Colon (tissue), 2 donors: Measurements from ENCODE around the gene CIART.
A peak's percentile ranks its signal among the peaks of the same experiment; 100 is the strongest.
"Not testable (repeated sequence)": the region's sequence is repeated elsewhere in the genome, so short reads cannot be mapped to it uniquely, and the experiment has no call there.

Experiments used
- FAIRE-seq: peaks from 2 replicates; lab custom pipeline; 2012; peaks lifted over from hg19 to GRCh38; lab: Jason Lieb, UNC
- donor health status: control.
- donor health status: control.

Gene CIART, protein sequence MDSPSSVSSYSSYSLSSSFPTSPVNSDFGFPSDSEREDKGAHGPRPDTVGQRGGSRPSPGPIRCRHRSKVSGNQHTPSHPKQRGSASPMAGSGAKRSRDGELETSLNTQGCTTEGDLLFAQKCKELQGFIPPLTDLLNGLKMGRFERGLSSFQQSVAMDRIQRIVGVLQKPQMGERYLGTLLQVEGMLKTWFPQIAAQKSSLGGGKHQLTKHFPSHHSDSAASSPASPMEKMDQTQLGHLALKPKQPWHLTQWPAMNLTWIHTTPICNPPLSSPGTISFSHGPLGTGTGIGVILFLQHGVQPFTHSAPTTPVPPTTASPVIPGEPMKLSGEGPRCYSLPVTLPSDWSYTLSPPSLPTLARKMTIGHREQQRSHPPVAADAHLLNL

DNA sequence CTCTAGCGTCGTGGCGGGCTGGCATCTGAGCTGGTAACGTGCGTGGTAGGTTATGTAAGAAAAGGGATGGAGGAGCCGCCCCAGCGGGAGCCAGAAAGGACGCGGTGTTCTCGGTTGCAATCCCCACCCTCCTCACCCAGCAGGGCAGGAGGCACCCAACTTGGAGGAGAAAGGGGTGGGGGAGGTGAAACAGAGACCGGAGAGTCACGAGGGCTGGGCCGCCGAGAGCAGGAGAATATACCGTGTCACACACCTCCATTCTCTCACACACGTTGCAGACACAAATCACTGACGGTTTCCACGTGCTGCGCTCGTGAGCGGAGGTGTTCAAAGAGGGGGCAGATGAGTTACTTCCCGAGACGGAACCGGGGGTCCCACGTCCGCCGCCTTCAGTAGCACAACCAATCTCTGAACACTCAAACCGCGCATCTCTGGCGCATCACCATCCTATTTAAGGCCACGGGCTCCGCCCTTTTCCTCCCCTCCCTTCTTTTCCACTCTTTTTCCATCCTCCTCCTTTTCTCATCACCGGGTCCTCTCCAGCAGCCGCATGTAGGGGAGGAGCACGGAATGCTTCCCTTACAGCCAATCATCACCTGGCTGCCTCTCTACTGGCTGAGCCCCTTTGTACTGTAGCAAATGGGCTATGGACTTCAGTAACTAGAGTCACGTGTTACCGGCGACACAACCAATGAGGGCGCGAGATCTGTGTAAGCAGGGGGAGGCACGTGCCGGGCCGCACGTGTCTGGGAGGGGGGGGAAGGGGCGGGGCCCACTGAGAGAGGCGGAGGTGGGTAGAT, at the start of gene CIART:
TSS of gene CIART (plus strand) at position 797 of the 800 bp plus-strand sequence. CDS start 714 bp downstream, outside the sequence.
- no peak for FAIRE-seq

DNA sequence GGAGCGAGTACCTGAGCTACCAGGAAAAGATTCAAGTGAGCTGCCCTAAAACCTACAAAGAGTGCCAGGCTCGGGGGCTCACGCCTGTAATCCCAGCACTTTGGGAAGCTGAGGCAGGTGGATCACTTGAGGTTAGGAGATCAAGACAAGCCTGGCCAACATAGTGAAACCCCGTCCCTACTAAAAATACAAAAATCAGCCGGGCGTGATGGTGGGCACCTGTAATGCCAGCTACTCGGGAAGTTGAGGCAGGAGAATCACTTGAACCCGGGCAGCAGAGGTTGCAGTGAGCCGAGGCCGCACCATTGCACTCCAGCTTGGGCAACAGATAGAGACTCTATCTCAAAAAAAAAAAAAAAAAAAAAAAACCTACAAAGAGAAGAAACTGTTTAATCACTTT, 49.4 kb upstream of the CIART start:
- not testable (repeated sequence) for FAIRE-seq

DNA sequence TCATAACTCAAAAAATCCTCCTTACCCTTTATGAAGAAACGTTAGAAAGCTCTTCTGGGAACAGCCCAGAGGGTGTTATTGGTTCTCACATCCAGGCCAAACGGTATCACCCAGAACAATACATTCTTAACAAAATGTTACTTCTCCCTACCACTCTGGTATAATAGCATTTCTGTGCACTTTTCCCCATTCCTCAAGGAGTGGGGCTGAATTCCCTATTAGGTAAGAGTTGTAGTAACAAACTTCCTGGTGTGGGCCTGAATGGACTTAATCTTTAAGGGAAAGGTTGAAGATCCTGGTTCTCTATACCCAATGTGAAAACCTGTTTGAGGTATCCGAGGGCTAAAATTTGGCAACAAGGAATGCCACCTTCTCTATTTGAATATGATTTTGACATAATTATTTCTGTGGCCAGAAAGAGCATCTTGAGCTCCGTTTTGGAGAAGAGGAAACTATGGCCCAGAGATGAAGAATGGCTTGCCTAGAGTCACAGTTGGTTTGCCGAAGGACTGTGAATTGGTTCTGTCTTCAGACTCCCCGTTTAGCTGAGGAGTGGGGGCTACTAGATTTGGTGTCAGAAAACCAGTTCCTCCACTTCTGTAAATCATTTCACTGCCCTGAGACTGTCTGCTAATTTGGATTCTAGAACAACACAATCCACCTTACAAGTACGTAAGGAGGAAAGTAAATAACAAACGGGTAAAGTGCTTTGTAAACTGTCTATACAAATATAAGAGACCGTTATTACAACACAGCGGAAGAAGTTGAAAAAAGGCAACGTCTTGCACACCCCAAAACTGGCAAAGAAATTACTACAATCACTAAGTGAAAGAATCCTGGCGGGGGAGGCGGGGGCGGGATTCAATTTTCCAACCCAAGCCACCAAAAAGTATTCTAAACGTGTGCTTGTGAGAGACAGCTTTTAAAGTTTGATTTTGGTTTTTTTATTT, 48.7 kb upstream of the CIART start:
- FAIRE-seq = no peak

DNA sequence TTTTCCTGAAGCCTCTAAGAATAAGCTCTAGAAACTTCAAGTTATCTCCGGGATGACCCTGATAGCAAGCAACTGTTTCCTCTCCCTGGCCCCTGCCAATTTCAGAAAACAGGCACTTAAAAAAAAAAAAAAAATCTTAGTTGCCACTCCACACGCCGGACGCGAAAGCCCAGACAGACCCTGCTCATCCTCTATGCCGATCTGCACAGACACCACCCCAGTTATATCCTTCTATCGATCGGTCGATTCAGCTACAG, 48.1 kb upstream of the CIART start:
- no peak for FAIRE-seq

DNA sequence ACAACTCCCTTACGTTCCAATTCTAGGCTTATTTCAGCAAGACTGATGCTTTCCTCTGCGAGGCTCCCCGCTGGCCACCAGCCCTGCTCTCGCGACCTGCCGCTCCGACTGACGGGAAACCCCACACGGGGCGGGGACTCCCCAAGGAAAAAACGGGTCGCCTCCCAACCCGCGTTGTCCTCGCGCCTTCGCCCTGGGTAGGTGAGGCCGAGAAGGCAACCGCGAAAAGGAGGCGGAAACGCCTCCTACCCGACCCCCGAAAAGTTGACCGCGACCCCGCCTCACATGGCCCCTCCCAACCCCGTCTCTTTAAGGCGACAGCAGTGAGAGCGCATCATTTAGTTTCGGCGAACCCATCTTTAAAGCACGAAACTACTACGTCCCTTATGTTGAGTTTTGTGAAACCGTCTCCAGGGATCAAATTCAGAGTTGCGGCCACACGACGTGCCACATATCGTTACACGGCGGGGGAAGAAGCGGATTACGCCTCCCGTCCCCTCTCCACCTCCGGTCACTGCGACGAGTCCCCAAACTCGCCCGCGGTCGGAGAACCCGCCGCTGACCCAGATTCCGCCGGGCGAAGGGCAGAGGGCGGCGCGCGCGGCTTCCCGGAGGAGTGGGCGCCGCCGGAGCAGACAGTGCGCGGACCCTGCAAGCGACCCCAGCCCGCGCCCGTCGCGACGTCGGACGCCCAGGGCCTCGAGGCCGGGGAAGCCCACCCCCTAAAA, 47.6 kb upstream of the CIART start:
- FAIRE-seq = no peak

DNA sequence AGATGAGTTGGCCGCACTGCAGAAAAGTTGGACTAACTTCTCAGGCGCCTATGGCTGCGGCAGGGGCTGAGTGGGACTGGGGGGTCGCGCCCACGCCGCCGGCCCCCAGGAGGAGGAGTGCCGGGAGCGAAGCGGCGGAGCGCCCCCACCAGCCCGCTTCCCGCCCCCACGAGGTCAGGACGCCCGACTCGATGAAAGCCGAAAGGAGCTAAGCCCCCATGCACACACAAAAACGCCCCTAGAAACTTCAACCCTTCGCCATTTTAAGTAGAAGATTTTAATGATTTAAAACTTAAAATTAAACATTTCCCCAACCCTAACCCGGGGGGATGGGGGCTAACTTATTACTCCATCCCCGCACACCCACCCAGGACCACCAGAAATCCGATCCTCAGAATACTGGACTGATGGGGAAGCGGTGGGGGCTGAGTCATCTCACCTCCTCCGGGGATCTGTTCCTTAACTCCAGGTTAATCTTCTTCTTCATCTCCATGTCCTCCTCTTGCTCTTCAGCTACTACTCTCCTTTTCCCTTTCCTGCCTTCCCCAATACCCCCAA, 47.0 kb upstream of the CIART start:
- no peak for FAIRE-seq

DNA sequence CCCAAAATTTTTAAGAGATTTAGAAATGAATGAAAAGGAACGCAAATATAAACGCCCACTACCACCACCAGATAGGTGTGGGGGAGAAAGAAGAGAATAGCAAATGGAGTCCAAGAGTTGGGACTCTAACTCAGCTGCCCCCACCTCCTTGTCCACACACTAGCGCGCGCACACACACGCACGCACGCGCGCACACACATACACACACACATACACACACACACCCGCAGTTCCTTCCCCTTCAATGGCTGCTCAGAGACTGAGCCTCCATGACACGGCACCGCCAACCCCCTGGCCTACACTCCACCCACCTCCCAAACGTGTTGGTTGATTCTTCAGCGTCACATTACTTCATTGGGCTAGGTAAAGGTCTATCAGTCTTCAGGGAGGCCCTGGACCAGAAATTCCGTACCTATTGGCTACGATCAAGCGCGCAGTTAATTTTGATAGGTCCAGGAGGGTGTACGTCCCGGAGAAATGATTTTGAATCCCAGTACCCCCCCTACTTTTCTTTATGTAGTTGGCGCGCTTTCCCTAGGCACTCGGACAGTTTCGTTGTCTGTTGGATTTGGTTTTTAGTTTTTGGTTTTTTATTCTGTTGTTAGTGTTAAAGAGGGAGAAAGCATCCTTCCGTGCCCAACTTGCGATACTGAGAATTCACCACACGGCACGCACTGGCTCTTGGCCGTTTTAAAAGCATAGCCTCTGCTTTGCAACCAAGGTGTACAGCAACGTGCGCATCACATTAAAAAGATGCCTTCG, 46.3 kb upstream of the CIART start, which contains the start of gene ANP32E:
TSS of gene ANP32E (minus strand) at position 261 of the 762 bp plus-strand sequence. CDS start 326 bp downstream, outside the sequence.
- peak; percentile 47 for FAIRE-seq

DNA sequence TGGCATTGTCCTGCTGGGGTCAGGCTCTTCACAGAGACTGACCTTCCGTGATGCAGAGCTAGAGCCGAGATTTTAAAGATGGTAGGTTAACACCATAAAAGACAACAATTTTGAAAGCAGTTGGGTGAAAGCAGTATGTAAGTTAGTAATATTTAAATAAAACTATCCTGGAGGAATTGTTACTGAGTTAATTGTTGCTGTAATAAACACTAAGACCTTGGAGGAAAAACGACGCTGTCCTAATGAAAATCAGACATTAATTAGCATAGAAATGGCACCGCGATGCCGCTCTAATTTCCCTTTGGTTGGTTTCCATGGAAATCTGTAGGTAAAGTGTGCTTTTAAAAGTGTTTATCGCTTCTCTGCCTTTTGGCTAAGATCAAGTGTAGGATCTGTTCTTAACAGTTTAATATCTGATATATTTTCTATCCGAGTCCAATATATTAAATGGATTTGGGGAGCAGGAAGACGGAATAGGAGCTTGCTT, 45.7 kb upstream of the CIART start:
- FAIRE-seq = no peak

DNA sequence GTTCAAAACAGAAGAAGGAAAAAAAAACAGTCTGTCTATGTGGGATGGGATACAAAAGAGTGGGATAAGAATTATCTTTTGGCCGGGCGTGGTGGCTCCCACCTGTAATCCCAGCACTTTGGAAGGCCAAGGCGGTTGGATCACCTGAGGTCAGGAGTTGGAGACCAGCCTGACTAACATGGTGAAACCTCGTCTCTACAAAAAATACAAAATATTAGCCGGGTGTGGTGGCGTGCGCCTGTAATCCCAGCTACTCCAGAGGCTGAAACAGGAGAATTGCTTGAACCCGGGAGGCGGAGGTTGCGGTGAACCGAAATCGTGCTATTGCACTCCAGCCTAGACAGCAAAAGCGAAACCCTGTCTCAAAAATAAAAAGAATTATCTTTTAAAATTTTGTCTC, 45.2 kb upstream of the CIART start:
- not testable (repeated sequence) for FAIRE-seq

DNA sequence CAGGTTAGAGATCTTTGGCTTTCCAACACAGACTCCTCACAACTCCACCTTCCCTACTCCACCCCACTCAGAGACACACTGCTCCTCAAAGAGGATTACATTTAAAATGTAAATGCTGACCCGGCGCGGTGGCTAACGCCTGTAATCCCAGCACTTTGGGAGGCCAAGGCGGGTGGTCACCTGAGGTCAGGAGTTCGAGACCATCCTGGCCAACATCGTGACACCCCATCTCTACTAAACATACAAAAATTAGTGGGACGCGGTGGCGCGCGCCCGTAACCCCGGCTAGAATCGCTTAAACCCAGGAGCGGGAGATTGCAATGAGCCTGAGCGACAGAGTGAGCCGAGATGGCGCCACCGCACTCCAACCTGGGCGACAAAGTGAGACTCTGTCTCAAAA, 44.6 kb upstream of the CIART start:
- FAIRE-seq = no peak

DNA sequence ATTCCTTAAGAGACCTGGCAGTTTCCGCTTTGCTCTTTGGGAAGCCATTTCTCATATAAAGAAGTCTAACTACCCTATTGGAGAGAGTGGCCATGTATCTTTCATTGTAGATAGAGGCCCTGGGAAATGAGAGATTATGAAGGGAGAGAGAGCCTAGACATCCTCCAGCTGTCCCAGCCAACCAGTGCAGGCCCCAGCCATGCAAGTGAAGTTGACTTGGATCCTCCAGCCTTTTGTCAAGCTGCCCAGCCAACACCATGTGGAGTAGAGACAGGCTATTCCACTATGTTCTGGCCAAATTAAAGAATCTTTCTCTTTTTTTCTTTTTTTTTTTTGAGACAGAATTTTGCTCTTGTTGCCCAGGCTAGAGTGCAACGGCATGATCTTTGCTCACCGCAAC, 39.4 kb upstream of the CIART start:
- no peak for FAIRE-seq

DNA sequence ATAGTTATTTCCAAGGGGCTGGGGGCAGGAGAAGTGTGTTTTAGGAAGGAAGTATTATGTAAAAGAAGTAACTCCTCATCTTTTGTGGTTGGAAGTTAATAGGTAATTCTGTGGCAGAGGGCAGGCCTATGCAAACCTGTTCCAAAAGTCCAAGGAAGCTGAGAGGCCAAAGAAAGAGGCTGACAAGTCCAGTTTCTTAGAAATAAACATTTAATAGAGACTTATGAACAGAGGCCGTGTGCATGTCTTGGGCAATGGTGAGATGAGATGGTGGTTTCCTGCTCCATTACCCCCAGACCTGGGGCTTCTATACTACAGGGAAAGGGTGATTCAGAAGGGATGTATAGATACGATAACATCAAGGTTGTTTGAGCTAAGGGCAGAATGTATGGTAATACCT, 32.4 kb upstream of the CIART start:
- FAIRE-seq = no peak

DNA sequence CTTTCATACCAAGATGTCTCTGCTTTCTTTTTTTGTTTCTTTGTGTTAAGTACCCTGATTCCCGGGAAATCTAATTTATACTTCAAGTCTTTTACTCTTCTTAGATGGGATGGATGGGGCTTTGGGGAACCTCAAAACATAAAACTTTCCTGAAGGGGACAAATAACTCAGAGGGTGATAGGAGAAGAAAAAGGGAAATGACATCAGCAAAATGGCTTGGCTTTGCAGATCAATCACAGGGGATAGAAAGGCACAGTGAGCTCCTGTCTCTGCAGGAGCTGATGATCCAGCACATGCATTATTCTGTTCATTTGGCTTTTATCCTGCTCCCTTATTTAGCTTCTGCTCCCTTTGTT, 26.2 kb upstream of the CIART start:
- no peak for FAIRE-seq

DNA sequence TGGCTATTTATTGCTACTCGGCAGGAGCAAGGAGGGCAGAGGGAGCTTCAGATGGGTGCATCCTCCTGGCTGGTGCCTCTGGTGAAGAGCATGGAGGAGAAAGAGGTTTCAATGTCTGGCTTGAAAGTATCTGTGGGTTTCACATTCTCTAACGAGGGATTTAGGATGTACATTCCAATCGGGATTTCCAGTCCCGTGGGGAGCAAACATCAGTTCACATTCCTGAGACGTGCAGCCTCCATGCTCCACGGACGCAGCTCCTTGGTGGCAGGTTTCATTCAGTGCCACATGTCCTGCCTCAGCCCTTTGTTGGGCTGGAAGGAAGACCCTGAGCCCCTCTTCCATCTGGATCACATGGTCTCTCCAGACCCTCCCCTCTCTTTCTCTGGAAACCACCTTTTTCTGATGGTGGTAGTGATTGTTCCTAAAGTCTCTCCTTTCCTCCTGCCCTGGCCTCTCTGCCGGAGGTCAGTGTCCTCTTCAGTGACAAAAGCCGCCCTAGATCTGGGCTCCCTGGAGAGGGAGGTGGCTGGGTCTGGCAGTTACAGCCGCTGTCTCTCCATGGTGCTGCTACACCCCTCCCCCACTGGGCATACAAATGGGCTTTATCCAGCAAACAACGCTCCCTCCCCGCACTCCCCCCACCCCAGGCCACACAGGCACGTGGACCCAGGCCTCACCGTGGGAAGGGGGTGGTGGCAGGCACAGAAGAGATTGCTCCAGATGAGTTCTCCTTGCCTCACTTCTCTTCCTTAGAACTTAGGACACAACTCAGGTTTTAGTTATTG, 25.6 kb upstream of the CIART start:
- no peak for FAIRE-seq

DNA sequence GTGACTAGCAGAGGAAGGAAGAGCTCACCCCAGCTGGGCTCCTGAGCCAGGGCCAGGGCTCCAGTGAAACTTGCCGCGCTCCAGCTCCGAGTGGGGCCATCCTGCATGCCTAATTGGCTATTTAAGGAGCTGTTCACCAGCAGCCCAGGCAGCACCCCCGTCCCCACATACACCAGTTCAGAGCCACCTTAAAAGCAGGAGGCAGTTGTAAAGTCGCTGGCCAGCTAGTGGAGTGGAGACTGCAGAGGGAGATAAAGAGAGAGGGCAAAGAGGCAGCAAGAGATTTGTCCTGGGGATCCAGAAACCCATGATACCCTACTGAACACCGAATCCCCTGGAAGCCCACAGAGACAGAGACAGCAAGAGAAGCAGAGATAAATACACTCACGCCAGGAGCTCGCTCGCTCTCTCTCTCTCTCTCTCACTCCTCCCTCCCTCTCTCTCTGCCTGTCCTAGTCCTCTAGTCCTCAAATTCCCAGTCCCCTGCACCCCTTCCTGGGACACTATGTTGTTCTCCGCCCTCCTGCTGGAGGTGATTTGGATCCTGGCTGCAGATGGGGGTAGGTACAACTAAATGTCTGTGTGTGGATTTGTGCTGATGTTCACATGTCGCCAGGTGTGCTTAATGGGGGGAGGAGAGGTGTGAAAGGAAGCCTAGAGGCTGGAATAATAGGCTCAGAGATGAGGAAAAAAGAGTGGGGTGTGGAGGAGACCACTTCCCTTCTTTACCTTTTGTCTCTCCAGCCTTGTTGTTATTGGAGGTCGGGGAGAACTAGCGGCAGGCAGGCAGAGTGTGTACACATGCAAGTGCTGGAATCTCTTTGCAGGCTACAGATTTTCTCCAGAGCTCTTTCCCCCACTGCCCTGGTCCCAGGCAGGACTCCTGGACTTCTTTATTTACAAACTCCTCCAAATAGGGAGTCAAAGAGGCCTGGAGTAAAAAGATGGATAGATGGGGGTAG, 24.4 kb upstream of the CIART start, which contains the start of gene CA14:
TSS of gene CA14 (plus strand) at position 151 of the 962 bp plus-strand sequence. CDS start at position 506, 355 bp downstream.
- no peak for FAIRE-seq

DNA sequence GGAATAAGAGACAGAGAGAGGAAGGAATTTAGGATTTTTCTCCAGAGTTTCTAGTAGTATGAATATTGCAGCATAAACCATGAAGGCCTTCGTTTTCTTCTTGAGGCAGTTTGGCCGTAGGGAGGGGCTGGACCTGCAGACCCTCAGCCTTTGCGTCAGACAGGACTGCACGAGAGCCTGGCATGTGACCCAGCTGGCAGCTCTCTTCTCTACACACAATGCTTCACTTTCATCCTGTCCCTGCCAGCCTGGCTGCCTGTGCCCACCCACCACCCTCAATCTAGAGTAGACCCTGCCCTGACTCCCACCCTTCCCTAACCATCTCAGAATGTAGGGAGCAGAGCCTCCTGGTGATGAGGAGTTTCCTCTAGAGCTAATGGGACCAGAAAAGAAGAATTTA, 23.1 kb upstream of the CIART start:
- no peak for FAIRE-seq

DNA sequence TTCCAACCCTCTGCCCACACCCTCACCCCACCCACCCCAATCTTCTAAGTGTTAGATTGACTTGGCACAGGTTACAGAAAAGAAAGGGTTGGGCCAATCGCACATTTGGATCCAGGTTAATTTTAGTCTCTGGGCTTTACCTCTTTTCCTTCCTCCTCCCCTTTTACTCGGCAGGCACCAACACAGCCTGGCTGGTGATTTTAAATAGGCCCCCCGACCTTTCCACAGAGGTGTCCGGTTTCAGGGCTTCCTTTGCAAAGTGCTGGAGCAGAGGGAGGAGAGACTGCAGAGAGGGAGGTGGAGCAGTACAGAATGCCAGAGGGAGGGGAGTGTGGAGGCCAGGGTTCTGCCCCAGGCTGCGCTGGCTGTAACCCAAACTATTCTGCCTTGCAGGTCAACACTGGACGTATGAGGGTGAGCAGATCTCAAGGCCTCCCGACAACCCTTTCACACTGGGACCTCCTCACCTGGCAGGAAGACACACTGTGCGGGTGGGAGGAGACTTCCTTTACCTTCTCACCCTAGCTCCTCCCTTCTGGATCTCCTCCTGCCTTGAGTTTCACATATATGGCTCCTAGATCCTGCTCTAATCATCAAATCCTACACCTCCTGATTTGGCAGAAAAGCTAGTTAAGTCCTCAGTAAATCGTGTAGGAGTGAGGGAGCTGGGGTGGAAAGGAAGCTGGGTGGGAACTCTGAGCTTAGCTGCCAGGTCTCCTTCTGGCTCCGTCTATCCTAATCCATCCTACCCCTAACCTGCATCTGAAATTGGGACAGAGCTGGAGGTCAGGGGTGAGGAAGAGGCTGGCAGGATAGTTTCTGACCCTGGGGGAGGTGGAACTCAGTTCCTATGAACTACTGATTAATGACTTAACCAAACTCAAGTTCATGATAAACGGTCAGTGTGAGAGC, 22.3 kb upstream of the CIART start:
- FAIRE-seq = no peak
